Jurkat, Clone E6-1 (cell line): ENCODE results near the gene EXOSC3. TPM values are rescaled to one million over a fixed set of nuclear protein-coding genes. Genes with fewer than 3 reads are reported as not detected.
"Not testable (repeated sequence)": the region's sequence is repeated elsewhere in the genome, so short reads cannot be mapped to it uniquely, and the experiment has no call there.

ENCODE experiments used
- DNase-seq: peaks from one replicate; pipeline ENCODE4 v3.0.0-alpha.2; 2011; ENCODE audit warnings: low read depth, low spot score
- H3K4me3 ChIP-seq: 2 replicates; pipeline ENCODE4 v1.5.1; 2011; ENCODE audit warnings: mild to moderate bottlenecking, low read length, control low read depth, moderate library complexity
- polyA plus RNA-seq: library from polyadenylated mRNA; unstranded; fragments of >200 nt; gene quantifications from one replicate; pipeline ENCODE4 v1.2.1, GENCODE V29; 2012; ENCODE audit warnings: missing spikeins; ENCODE audit not compliant: insufficient read length, insufficient read depth

Gene EXOSC3
- 129 TPM for polyA plus RNA-seq

DNA sequence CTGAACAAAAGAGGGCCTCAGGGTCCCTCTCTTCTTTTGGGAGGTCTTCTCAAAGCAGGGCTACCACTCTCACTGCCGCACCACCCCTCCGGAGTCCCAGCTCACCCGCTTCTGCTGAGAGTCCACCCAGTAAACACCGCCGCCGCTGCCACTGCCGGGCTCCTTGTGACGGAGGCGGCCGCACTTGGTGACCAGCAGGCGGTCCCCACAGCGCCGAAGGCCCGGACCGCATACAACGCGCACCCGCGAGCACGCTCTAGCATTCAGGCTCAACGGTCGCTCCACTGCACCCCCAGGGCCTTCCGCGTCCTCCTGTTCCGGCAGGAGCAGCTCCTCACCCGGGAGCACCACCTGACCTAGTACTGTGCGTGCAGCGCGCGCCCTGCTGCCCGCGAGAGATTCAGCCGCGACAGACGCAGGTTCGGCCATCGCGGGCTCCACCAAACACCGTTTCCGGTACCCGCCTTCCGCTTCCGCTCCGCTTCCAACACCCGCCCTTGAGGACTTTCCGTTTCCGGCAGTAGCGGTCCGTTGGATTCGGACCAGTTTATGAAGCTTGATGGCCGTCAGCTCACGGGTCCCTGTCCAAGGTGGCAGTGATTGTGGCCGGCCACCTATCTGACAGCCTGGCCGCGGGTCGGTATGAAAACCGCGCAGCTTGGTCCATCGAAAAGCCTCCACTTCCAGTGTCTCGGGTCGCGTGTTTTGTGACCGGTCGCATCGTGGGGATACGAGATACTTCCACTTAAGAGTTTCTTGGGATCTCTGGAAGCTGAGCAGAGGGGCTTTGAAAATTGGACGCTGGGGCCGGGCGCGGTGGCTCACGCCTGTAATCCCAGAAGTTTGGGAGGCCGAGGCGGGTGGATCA is at the start of gene EXOSC3:
Gene EXOSC3, minus strand, starts transcription at position 449 of the 868 bp plus-strand sequence. Its CDS starts 20 bp downstream, at position 429.
- peak within 1 kb of the TSS; percentile 97 for H3K4me3 ChIP-seq
- peak; percentile 79 for DNase-seq

DNA sequence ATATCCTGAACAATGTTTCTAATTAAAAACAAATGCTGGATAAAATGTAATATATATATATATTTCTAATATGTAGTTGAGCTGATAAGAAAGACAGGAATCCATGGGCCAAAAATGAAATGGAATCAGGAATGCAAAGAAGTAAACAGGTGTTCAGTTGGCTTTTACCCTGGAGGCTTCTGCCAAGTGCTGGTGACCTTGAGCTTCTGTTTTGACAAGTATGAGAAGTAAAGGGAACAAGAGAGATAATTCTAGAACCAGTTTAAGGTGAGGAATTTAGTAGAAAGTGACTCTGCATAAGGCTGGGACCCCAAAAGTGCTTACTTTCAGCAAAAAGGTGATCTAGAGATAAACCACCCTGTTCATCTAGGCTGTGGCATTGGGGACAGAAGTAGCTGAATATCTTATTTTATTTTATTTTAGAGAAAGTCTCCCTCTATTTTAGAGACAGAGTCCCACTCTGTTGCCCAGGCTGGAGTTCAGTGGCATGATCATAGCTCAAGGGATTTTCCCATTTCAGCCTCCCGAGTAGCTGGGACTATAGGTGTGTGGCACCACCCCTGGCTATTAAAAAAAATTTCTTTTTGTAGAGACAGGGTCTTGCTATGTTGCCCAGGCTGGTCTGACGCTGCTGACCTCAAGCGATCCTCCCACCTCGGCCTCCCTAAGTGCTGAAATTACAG is 42.8 kb upstream of the EXOSC3 start:
- no peak overlapping the region for H3K4me3 ChIP-seq
- DNase-seq = no peak

DNA sequence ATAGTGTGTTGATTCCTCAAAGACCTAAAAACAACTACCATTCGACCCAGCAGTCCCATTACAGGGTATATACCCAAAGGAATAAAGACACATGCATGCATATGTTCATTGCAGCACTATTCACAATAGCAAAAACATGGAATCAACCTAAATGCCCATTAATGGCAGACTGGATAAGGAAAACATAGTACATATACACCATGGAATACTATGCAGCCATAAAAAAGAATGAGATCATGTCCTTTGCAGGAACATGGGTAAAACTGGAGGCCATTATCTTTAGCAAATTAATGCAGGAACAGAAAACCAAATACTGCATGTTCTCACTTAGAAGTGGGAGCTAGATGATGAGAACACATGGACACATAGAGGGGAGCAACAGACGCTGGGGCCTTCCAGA is 40.3 kb upstream of the EXOSC3 start:
- DNase-seq, H3K4me3 ChIP-seq: not testable (repeated sequence)

DNA sequence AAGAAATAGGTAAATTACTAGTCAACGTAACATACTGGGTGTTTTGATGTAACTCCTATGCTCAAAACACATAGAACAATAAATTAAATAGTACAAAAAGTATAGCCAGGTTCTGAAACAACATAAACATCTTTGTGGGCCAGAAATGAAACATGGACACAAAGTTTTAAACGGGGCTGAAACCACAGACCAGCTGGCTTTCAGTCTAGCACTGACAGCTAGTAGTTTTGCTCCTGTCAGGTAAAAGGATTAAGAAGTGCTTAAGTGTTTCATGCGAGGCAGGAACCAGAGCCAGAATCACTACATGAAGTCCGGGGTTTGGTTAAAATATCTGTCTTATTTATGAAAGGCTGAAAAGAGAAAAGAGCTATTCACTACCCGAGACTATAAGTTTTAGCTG is 35.3 kb upstream of the EXOSC3 start:
- no peak for DNase-seq
- H3K4me3 ChIP-seq = no peak overlapping the region

DNA sequence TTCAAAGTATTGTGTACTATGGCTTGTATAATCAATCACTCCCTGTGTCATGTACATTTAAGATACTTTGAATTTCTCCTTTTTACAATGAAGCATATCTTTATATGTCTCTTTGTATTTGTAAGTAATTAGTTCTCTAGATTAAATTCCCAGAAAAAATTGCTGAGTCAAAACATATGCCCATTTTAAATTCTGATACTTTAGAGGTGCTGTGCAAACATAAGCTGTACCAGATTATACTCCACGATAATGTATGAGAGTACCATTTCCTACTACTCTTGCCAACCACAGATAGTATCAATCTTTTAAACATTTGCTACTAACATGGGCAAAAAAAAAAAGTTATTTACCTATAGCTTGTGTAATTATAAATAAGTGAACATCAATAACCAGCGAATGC is 34.0 kb upstream of the EXOSC3 start:
- DNase-seq = no peak

DNA sequence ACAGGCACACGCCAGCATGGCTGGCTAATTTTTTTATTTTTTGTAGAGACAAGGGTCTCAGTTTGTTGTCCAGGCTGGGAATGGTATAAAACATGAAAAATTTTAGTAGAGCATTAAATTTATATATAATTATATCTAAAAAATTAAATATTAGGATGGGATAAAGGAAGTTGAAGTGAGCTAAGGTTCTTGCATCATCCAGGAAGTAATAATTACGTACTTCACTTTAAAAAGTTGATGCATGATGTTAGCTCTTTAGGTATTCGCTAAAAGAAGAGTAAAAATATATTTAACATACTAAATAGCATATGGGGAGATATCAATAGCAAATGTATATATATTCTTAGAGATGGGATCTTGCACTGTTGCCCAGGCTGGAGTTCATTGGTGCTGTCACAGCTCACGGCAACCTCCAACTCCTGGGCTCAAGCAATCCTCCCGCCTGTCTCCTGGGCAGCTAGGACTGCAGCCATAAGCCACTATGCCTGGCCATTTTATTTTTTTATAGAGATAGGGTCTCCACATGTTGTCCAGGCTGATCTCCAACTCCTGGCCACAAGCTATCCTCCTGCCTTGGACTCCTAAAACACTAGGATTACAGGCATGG is 28.0 kb upstream of the EXOSC3 start:
- DNase-seq = no peak
- no peak overlapping the region for H3K4me3 ChIP-seq

More for the DNA sequence above, 34.0 kb upstream of the EXOSC3 start:
- H3K4me3 ChIP-seq = no peak overlapping the region

DNA sequence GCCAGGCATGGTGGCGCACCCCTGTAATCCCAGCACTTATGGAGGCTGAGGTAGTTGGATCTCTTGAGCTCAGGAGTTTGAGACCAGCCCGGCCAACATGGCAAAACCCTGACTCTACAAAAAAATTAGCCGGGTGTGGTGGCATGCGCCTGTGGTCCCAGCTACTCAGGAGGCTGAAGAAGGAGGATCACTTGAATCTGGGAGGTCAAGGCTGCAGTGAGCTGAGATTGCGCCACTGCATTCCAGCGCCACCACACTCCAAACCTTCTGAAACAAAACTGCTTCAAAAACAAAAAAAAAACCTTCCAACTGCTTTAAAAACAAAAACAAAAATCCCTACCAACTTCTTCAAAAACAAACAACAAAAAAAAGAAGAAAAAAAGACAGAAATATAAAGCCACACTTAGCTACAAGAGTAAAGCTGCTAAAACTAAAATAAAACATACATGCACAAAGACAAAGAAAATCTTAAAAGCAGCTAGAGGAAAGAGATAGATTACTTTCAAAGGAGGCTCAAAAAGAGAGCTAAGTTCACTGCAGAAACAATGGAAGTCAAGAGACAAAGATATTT is 27.1 kb upstream of the EXOSC3 start:
- no peak overlapping the region for H3K4me3 ChIP-seq
- DNase-seq = no peak

DNA sequence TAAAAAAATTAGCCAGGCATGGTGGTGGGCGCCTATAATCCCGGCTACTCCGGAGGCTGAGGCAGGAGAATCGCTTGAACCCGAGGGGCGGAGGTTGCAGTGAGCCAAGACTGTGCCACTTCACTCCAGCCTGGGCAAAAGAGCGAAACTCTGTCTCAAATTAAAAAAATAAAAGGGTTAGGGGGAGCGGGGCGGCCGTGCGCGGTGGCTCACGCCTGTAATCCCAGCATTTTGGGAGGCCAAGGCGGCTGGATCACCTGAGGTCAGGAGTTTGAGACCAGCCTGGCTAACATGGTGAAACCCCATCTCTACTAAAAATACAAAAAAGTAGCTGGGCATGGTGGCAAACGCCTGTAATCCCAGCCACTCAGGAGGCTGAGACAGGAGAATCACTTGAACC is 24.8 kb upstream of the EXOSC3 start:
- not testable (repeated sequence) for DNase-seq, H3K4me3 ChIP-seq

DNA sequence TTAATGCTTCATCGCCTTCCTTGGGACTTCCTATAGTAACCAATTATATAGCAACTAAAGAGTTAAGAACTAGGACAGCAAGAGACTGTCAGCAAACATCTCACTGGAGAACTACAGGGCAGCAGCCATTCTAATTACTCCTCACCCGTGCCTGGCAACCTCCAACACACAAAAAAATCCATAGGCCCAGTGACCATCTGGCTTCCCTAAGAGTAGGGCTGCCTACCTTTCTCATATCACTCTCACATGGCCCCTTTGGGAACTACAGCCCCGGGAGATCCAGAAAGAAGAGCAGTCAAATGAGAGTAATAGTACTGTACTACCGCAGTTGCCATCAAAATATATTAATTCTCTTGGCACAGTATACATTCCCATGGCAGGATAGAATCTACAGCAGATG is 21.4 kb upstream of the EXOSC3 start:
- no peak overlapping the region for H3K4me3 ChIP-seq
- no peak for DNase-seq

DNA sequence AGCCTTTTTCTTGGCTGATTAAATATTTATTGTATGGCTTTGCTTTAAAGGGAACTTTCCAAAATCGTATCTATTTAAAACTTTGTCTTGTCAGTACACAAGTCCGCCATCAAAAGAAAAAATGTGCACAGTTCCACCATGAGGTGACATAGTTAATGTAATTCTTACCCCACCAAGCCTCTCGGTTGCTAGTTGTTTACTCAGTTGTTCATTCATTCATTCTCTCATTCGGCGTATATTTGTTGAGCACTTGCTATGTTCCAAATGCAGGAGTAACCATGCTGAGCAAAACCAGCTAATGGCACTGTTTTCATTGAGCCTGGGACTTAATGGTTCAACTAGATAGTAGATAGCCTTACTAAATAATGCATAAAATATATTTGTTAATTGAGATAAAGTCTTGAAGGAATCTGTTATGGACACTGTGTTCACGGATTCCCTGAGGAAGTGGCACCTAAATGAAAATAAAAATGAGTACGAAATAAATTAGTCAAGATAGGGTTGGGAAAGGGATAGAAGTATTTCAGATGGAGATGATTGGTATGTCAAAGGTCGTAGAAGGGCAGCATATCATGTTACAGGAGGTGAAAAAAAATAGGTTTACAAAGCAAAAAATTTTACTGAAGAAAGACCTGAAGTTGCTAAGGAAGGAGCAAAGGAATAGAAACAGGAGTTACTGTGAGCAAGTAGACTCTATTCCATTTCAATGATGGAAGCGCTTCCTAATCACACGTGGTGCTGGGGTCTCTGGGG is 17.3 kb upstream of the EXOSC3 start:
- H3K4me3 ChIP-seq = peak overlapping the region; percentile 92
- no peak for DNase-seq

DNA sequence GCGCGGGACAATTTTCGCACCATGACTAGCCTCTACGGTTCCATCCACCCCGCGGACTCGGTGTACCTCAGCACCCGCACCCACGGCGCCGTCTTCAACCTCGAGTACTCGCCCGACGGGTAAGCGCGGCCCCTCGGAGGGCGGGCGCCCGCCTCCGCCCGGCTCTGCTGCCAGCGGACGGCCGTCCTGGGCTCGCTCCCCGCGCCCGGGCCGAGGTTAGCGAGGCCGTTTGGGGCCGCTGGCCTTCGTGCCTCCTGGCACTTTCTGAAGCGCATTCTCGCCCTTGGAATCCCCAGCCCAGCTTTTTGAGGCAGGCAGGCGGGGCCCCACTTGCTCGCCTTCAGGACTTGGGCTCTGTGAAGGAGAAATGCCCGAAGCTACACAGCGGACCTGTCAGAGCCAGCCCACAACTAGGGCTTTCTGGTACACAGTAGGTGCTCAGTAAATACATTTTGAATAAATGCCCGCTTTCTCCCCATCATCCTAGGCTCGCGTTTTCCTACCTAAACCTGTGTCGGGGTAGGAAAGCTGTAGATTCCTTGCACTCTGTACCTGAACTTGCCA is 16.5 kb upstream of the EXOSC3 start:
- no peak for DNase-seq
- peak overlapping the region; percentile 92 for H3K4me3 ChIP-seq

DNA sequence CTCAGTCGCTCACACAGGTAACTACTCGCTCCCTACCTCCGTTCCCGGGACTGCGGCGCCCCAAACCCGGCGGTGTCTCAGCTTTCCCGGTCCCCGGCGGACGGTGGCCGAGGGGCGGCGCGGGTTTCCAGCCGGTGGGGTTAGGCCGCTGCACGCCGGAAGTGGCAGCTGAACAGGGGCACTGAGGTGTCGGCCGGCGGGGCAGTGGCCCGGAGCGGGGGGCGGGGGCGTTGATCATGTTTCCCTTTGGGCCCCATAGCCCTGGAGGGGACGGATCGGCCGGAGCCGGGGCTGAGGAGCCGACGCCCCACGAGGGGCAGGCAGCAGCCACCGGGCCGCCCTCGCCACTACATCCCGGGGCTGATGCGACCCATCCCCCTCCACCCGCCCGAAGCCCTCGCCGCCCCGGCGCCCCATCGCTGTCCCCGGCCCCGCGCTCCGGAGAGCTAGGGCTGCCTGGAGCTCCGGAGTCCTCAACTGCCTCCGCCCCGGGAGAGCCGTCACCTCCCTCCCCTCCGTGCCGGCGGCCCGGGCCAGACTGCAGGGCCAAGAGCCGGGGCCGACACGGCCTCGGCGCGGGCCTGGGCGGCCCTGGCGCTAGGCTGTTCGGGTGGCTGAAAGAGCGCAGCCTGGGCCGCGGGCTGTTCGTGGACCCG is 15.9 kb upstream of the EXOSC3 start, which contains the start of gene DCAF10:
Gene DCAF10, plus strand, starts transcription at position 167 of the 656 bp plus-strand sequence. Its CDS starts 70 bp downstream, at position 237.
- peak; percentile 67 for DNase-seq
- peak within 1 kb of the TSS; percentile 92 for H3K4me3 ChIP-seq

DNA sequence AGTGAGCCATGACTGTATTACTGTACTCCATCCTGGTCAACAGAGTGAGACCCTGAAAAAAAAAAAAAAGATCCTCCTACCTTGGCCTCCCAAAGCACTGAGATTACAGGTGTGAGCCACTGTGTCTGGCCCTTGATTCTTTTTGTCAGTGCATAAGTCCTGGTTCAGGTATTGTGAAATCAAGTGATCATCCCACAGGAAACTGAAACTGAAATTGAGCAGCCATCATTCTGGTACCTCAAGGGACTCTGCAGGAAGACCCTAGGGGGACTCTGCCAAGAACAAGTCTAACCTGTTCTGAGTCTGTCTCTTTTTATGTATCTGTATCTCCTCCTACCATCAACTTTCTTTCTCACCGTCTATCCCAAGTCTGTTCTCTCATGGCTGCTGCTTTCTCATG is 13.8 kb upstream of the EXOSC3 start:
- DNase-seq = no peak
- no peak overlapping the region for H3K4me3 ChIP-seq

DNA sequence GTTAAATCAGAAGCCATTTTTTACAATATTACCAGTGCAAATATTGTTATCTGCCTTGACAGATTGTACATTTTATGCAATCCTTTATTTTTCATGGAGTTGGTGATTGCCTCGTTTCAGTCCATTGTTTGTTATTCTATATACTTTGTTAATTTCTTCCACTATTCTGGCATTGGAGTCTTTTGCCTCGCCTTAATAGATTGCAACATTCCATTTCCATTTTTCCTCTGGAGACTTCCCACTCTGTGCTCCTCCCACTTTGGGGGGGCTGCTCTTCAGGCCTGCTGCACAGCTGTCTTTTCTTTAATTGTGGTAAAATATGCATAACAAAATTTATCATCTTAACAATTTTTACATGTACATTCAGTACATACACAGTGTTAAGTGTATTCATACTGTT is 11.4 kb upstream of the EXOSC3 start:
- DNase-seq = no peak
- H3K4me3 ChIP-seq = no peak overlapping the region

DNA sequence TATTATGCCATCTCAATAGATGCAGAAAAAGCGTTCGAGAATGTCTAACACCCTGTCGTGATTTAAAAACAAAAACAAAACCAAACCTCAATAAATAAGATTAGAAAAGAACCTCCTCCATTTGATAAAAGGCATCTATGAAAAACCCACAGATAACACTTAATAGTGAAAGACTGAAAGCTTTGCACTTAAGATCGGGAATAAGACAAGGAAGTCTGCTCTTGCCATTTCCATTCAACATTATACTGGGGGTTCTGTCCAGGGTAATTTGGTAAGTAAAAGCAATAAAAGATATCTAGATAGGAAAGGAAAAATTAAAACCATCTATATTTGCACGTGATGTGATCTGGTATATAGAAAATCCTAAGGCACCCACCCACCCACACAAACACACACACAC is 7.3 kb upstream of the EXOSC3 start:
- H3K4me3 ChIP-seq = no peak overlapping the region
- DNase-seq = no peak

DNA sequence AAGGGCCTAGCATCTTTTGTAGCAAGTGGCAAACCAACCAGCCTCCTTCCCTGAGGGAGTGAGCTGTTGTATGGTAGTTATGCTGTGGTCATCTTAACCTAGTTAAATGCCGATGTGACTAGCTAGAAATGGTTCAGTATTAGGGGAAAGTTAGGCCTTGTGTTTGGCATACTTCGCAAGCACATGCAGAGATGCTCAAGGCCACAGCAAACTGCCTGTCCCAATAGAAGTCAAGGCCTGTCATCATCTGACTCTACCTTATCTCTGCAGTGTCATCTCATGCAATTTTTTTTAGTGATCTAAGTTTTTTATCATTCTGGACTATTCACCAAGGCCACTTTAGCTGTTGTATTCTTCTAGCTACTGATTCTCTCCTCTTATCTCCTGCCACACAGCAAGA is 5.2 kb upstream of the EXOSC3 start:
- no peak overlapping the region for H3K4me3 ChIP-seq
- no peak for DNase-seq

DNA sequence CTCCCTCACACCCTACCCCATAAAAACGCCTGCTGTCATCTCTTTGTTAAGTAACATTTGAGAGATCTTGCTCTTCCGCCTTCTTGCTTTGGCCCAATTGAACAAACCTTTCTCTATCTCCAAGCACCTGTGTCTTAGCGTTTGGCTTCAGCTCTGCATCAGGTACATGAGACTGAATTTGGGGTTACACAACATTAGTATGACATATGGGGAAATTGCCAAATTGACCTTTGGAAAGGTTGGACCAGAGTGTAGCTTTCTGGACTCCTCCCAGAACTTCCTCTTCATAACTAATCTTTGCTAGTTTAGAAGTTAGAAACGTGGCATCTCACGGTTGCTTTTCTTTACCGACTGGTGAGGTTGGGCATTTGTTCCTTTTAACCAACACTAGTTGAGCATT is 3.5 kb upstream of the EXOSC3 start:
- DNase-seq = no peak
- H3K4me3 ChIP-seq = no peak overlapping the region

DNA sequence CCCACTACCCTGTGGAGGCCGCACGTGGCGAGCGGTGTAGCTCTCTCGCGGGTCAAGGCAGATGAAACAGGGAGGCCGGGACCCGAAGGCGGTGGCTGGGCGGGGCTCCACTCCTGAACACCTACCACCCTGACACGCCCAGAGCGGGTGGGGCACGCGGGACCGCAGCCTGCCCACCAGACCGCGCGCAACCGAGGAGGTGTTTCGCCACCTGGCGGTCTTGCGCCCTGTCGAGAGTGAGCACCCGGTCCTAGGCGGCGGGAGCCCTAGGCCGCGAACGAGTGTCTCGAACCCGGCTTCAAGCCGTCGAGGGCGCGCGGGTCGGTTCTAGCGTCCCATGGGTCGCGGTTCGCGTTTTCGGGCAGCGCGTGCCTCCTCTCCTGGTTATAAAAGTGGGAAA is 2.2 kb upstream of the EXOSC3 start:
- no peak for DNase-seq
- H3K4me3 ChIP-seq = no peak overlapping the region
